ENCODE results near the gene TP53BP1. TPM values are rescaled to one million over a fixed set of nuclear protein-coding genes. Genes with fewer than 3 reads are reported as not detected.

Gene TP53BP1
- polyA plus RNA-seq, 1 experiment = 85.6 TPM

GRCh38 chr15:43531018-43531670 is 38.2 kb upstream of the TP53BP1 start:
- ChIA-PET CTCF (no interaction called here), POLR2A (interaction anchor here (0.6 to 1.7 kb wide), 4 partner anchors 9 to 414 kb away, joined by 3 to 8 read pairs (median 4); partner anchors contain the start of gene MAP1A)
- DNase-seq (ENCODE audit: low read depth, low spot score) = no peak
- Histone ChIP-seq H3K4me3 (ENCODE audit: low read depth, low read length) (no peak overlapping the region), H3K27ac (ENCODE audit: low read depth, low read length) (no peak overlapping the region), H3K27me3 (ENCODE audit: control insufficient read depth, insufficient read depth, low read length) (no peaks in the 10 kb centered on the region), H3K9me3 (ENCODE audit: control insufficient read depth, insufficient read depth, low read length) (no peaks in the 10 kb centered on the region)
- no peak for TF ChIP-seq CTCF (IDR thresholded peaks at IDR 0.05; ENCODE audit: low read depth, low read length)

- no peak for DNase-seq (ENCODE audit: low read depth, low spot score)
These were observed 36.8 kb upstream of the TP53BP1 start for GRCh38 chr15:43529587-43530345.

GRCh38 chr15:43529141-43529540 is 36.2 kb upstream of the TP53BP1 start:
- Histone ChIP-seq H3K9me3 (ENCODE audit: control insufficient read depth, insufficient read depth, low read length) (no peaks in the 10 kb centered on the region), H3K27ac (ENCODE audit: low read depth, low read length) (no peak overlapping the region), H3K4me3 (ENCODE audit: low read depth, low read length) (no peak overlapping the region), H3K27me3 (ENCODE audit: control insufficient read depth, insufficient read depth, low read length) (no peaks in the 10 kb centered on the region)
- ChIA-PET POLR2A (interaction anchor here (1.3 kb wide), 1 partner anchor 11 kb away, joined by 5 read pairs; no protein-coding TSS in a partner anchor), CTCF (no interaction called here)
- DNase-seq (ENCODE audit: low read depth, low spot score) = no peak
- TF ChIP-seq CTCF (IDR thresholded peaks at IDR 0.05; ENCODE audit: low read depth, low read length) = no peak

More at GRCh38 chr15:43529587-43530345, 36.8 kb upstream of the TP53BP1 start:
- CTCF ChIA-PET = no interaction called here
- Histone ChIP-seq H3K27me3 (ENCODE audit: control insufficient read depth, insufficient read depth, low read length) (no peaks in the 10 kb centered on the region), H3K27ac (ENCODE audit: low read depth, low read length) (no peak overlapping the region), H3K4me3 (ENCODE audit: low read depth, low read length) (no peak overlapping the region), H3K9me3 (ENCODE audit: control insufficient read depth, insufficient read depth, low read length) (no peaks in the 10 kb centered on the region)
- no peak for TF ChIP-seq CTCF (IDR thresholded peaks at IDR 0.05; ENCODE audit: low read depth, low read length)
- POLR2A ChIA-PET = interaction anchor here (1.3 to 1.7 kb wide), 2 partner anchors 11 to 19 kb away, joined by 5 to 6 read pairs; no protein-coding TSS in a partner anchor

- Histone ChIP-seq H3K27ac (ENCODE audit: low read depth, low read length) (no peak overlapping the region), H3K4me3 (ENCODE audit: low read depth, low read length) (no peak overlapping the region), H3K9me3 (ENCODE audit: control insufficient read depth, insufficient read depth, low read length) (no peaks in the 10 kb centered on the region), H3K27me3 (ENCODE audit: control insufficient read depth, insufficient read depth, low read length) (no peaks in the 10 kb centered on the region)
- no peak for DNase-seq (ENCODE audit: low read depth, low spot score)
- ChIA-PET CTCF (no interaction called here), POLR2A (no interaction called here)
- TF ChIP-seq CTCF (IDR thresholded peaks at IDR 0.05; ENCODE audit: low read depth, low read length) = no peak
These were observed 35.6 kb upstream of the TP53BP1 start for GRCh38 chr15:43528542-43529007.

Measured in AG04450 (cell line).